GM23338 (cell line): Measurements from ENCODE around the gene PLA2G2E. TPM values are rescaled to one million over a fixed set of nuclear protein-coding genes. Genes with fewer than 3 reads are reported as not detected.

Experiments
- ATAC-seq: fragments of 200-7000 bp; cut with Tn5 transposase; 3 replicates; pipeline ENCODE4 v1.9.1; 2020
- DNase-seq: peaks from one replicate; pipeline ENCODE4 v3.0.0-alpha.2; 2015; ENCODE audit warnings: low spot score
- H2AFZ ChIP-seq: fragments of 200-600 bp; sonication (generic); 2 replicates; pipeline ENCODE4 v1.8.0; 2016; ENCODE audit warnings: antibody characterized with exemption, mild to moderate bottlenecking, moderate library complexity
- H3F3A ChIP-seq: fragments of 200-600 bp; sonication (generic); replicated peaks from 2 replicates; pipeline ENCODE4 v1.8.0; 2017; ENCODE audit warnings: antibody characterized with exemption, mixed run types, low read depth
- H3K27ac ChIP-seq: fragments of 200-600 bp; sonication (generic); 2 replicates; pipeline ENCODE4 v1.6.1; 2016; ENCODE audit warnings: low read depth
- H3K27me3 ChIP-seq: fragments of 200-600 bp; sonication (generic); 2 replicates; pipeline ENCODE4 v1.8.0; 2016; ENCODE audit warnings: mild to moderate bottlenecking, mixed run types, moderate library complexity; ENCODE audit not compliant: insufficient read depth
- H3K36me3 ChIP-seq: fragments of 200-600 bp; sonication (generic); 2 replicates; pipeline ENCODE4 v1.8.0; 2016; ENCODE audit warnings: mild to moderate bottlenecking; ENCODE audit not compliant: insufficient read depth
- H3K4me1 ChIP-seq: fragments of 200-600 bp; sonication (generic); 2 replicates; pipeline ENCODE4 v1.8.0; 2016; ENCODE audit warnings: mild to moderate bottlenecking, moderate library complexity; ENCODE audit not compliant: insufficient read depth
- H3K4me2 ChIP-seq: fragments of 200-600 bp; sonication (generic); 2 replicates; pipeline ENCODE4 v1.7.1; 2017; ENCODE audit warnings: mixed run types
- H3K4me3 ChIP-seq: fragments of 200-600 bp; sonication (generic); 2 replicates; pipeline ENCODE4 v1.6.1; 2016; ENCODE audit warnings: mixed run types
- H3K79me2 ChIP-seq: fragments of 200-600 bp; sonication (generic); replicated peaks from 2 replicates; pipeline ENCODE4 v1.8.0; 2017; ENCODE audit warnings: mild to moderate bottlenecking; ENCODE audit not compliant: insufficient read depth
- H3K9me2 ChIP-seq: fragments of 200-600 bp; sonication (generic); 2 replicates; pipeline ENCODE4 v1.8.0; 2017; ENCODE audit not compliant: insufficient read depth
- H4K20me1 ChIP-seq: fragments of 200-600 bp; sonication (generic); replicated peaks from 2 replicates; pipeline ENCODE4 v1.8.0; 2017; ENCODE audit warnings: mild to moderate bottlenecking; ENCODE audit not compliant: insufficient read depth
- H3K27ac Mint-ChIP-seq: 2 replicates; pipeline ENCODE4 v1.8.0; 2020; ENCODE audit warnings: inconsistent platforms, mild to moderate bottlenecking, moderate library complexity, mixed read lengths
- H3K27me3 Mint-ChIP-seq: 3 replicates; pipeline ENCODE4 v1.8.0; 2022; ENCODE audit warnings: low read depth, mild to moderate bottlenecking, moderate library complexity, mixed read lengths, inconsistent platforms; ENCODE audit not compliant: insufficient read depth, poor library complexity
- H3K36me3 Mint-ChIP-seq: 3 replicates; pipeline ENCODE4 v1.8.0; 2021; ENCODE audit warnings: low read depth, mild to moderate bottlenecking, inconsistent platforms, moderate library complexity, mixed read lengths
- H3K4me1 Mint-ChIP-seq: 3 replicates; pipeline ENCODE4 v1.8.0; 2020; ENCODE audit warnings: mild to moderate bottlenecking, inconsistent platforms, mixed read lengths
- H3K4me3 Mint-ChIP-seq: 3 replicates; pipeline ENCODE4 v1.8.0; 2021; ENCODE audit warnings: moderate library complexity, mild to moderate bottlenecking, inconsistent platforms, mixed read lengths
- H3K9me3 Mint-ChIP-seq: 3 replicates; pipeline ENCODE4 v1.8.0; 2020; ENCODE audit warnings: moderate library complexity, mild to moderate bottlenecking, inconsistent platforms, mixed read lengths
- CREB1 ChIP-seq: fragments of 250-450 bp; sonication (Bioruptor Pico); IDR thresholded peaks from 2 replicates; pipeline ENCODE4 v1.5.0; 2020; ENCODE audit warnings: low read depth, mild to moderate bottlenecking, moderate library complexity
- EZH2 ChIP-seq: fragments of 200-600 bp; sonication (generic); IDR thresholded peaks from one replicate; pipeline ENCODE4 v1.8.0; 2017; ENCODE audit warnings: antibody characterized with exemption, mild to moderate bottlenecking, low read depth; ENCODE audit not compliant: unreplicated experiment
- EZH2phosphoT487 ChIP-seq: fragments of 200-600 bp; sonication (generic); IDR thresholded peaks from one replicate; pipeline ENCODE4 v1.8.1; 2018; ENCODE audit warnings: antibody characterized with exemption; ENCODE audit not compliant: unreplicated experiment
- JUNB ChIP-seq: IDR thresholded peaks from one replicate; pipeline ENCODE4 v1.6.1; 2016; ENCODE audit warnings: antibody characterized with exemption; ENCODE audit not compliant: unreplicated experiment
- NANOG ChIP-seq: IDR thresholded peaks from 2 replicates; pipeline ENCODE4 v1.6.1; 2016; ENCODE audit warnings: antibody characterized with exemption, borderline replicate concordance
- POLR2AphosphoS5 ChIP-seq: IDR thresholded peaks from 2 replicates; pipeline ENCODE4 v1.6.1; 2016; ENCODE audit warnings: antibody characterized with exemption, low read depth
- STAT1 ChIP-seq: IDR thresholded peaks from one replicate; pipeline ENCODE4 v1.6.1; 2016; ENCODE audit warnings: antibody characterized with exemption; ENCODE audit not compliant: unreplicated experiment
- ZNF114 ChIP-seq: fragments of 250-450 bp; sonication (Bioruptor Pico); IDR thresholded peaks from 2 replicates; pipeline ENCODE4 v1.5.0; 2020; ENCODE audit warnings: mild to moderate bottlenecking, moderate library complexity
- ZNF331 ChIP-seq: fragments of 250-450 bp; sonication (Bioruptor Pico); IDR thresholded peaks from 2 replicates; pipeline ENCODE4 v1.5.0; 2020; ENCODE audit warnings: low read depth, mild to moderate bottlenecking, moderate library complexity
- ZNF462 ChIP-seq: fragments of 250-450 bp; sonication (Bioruptor Pico); IDR thresholded peaks from 2 replicates; pipeline ENCODE4 v1.5.0; 2020; ENCODE audit warnings: mild to moderate bottlenecking, moderate library complexity
- polyA plus RNA-seq: library from polyadenylated mRNA; unstranded; fragments of >200 nt; fragmentation: Nextera tagmentation; extraction: Ambion mirVana; gene quantifications from 2 replicates; pipeline ENCODE4 v1.2.1, GENCODE V29; 2016
- total RNA-seq: library from RNA; depleted of rRNA; stranded (reverse); fragments of >200 nt; shearing (Covaris generic); gene quantifications from 2 replicates; pipeline ENCODE4 v1.2.3, GENCODE V29; 2014
- TF ChIP-seq, protein P1 (sequence below): IDR thresholded peaks from one replicate; pipeline ENCODE4 v1.6.1; 2018; ENCODE audit warnings: antibody characterized with exemption; ENCODE audit not compliant: unreplicated experiment
- TF ChIP-seq, protein P2 (sequence below): IDR thresholded peaks from 2 replicates; pipeline ENCODE4 v1.6.1; 2016; ENCODE audit warnings: antibody characterized with exemption
- TF ChIP-seq, protein P3 (sequence below), 2 experiments: fragments of 200-600 bp in 1 of 2; sonication (generic) in 1 of 2; conservative IDR thresholded peaks; 2 replicates each; pipeline versions ENCODE4 v1.5.1 to v1.6.1; 2016 to 2017; ENCODE audit warnings: antibody characterized with exemption in 2 of 2, low read depth in 2 of 2, mild to moderate bottlenecking in 2 of 2, moderate library complexity in 1 of 2

The PLA2G2E gene
- total and polyA plus RNA-seq, 2 experiments from 2014 or later = not detected

DNA sequence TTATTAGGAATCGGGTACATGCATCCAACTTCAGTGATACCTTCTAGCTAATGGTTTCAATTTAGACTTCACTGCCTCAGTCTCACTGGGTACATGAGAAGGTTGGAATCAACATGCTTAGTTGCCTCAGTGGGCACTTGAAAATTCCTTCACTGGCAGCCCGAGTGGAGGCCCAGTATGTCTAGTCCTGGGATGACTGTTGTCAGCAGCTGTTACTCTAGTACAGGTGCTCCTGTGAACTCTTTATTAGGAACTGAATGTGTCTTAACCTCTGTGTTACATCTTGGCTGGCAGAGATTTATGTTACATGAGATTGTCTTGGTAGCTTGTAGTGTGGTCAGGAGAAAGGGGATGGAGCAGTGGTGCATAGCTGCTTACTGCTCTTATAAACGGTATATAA is 13.4 kb downstream of the PLA2G2E start:
- Histone ChIP-seq H3K4me2 (no peak overlapping the region), H3K4me3 (no peak overlapping the region), H3K36me3 (peaks cover 43% of the 10 kb centered on the region), H3K27ac (no peak overlapping the region), H3F3A (no peaks in the 10 kb centered on the region), H3K9me2 (no peaks in the 10 kb centered on the region), H3K79me2 (0 out of 2 replicates have a peak, but pooled peaks cover 2% of the 10 kb centered on the region), H3K4me1 (no peaks in the 10 kb centered on the region), H2AFZ (no peak overlapping the region), H3K27me3 (no peaks in the 10 kb centered on the region), H4K20me1 (peaks cover 14% of the 10 kb centered on the region)
- peaks cover 11% of the 10 kb centered on the region for H3K4me1 Mint-ChIP-seq
- ATAC-seq = no peak
- DNase-seq = no peak
- H3K9me3 Mint-ChIP-seq = no peaks in the 10 kb centered on the region; the same call in 2 of the 3 replicates
- no peak overlapping the region for H3K27ac Mint-ChIP-seq
- H3K27me3 Mint-ChIP-seq = no peaks in the 10 kb centered on the region
- peaks cover 83% of the 10 kb centered on the region for H3K36me3 Mint-ChIP-seq
- no peak overlapping the region for H3K4me3 Mint-ChIP-seq
- TF ChIP-seq CREB1 (CRISPR knock-in tag) (no peak), ZNF462 (CRISPR knock-in tag) (no peak), STAT1 (no peak), NANOG (no peak), EZH2 (no peak), ZNF114 (CRISPR knock-in tag) (no peak), POLR2AphosphoS5 (no peak), JUNB (no peak), EZH2phosphoT487 (no peak), ZNF331 (CRISPR knock-in tag) (no peak)
- TF ChIP-seq, protein P1, sequence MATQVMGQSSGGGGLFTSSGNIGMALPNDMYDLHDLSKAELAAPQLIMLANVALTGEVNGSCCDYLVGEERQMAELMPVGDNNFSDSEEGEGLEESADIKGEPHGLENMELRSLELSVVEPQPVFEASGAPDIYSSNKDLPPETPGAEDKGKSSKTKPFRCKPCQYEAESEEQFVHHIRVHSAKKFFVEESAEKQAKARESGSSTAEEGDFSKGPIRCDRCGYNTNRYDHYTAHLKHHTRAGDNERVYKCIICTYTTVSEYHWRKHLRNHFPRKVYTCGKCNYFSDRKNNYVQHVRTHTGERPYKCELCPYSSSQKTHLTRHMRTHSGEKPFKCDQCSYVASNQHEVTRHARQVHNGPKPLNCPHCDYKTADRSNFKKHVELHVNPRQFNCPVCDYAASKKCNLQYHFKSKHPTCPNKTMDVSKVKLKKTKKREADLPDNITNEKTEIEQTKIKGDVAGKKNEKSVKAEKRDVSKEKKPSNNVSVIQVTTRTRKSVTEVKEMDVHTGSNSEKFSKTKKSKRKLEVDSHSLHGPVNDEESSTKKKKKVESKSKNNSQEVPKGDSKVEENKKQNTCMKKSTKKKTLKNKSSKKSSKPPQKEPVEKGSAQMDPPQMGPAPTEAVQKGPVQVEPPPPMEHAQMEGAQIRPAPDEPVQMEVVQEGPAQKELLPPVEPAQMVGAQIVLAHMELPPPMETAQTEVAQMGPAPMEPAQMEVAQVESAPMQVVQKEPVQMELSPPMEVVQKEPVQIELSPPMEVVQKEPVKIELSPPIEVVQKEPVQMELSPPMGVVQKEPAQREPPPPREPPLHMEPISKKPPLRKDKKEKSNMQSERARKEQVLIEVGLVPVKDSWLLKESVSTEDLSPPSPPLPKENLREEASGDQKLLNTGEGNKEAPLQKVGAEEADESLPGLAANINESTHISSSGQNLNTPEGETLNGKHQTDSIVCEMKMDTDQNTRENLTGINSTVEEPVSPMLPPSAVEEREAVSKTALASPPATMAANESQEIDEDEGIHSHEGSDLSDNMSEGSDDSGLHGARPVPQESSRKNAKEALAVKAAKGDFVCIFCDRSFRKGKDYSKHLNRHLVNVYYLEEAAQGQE = no peak
- TF ChIP-seq, protein P2, sequence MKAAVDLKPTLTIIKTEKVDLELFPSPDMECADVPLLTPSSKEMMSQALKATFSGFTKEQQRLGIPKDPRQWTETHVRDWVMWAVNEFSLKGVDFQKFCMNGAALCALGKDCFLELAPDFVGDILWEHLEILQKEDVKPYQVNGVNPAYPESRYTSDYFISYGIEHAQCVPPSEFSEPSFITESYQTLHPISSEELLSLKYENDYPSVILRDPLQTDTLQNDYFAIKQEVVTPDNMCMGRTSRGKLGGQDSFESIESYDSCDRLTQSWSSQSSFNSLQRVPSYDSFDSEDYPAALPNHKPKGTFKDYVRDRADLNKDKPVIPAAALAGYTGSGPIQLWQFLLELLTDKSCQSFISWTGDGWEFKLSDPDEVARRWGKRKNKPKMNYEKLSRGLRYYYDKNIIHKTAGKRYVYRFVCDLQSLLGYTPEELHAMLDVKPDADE = no peak
- TF ChIP-seq, protein P3, sequence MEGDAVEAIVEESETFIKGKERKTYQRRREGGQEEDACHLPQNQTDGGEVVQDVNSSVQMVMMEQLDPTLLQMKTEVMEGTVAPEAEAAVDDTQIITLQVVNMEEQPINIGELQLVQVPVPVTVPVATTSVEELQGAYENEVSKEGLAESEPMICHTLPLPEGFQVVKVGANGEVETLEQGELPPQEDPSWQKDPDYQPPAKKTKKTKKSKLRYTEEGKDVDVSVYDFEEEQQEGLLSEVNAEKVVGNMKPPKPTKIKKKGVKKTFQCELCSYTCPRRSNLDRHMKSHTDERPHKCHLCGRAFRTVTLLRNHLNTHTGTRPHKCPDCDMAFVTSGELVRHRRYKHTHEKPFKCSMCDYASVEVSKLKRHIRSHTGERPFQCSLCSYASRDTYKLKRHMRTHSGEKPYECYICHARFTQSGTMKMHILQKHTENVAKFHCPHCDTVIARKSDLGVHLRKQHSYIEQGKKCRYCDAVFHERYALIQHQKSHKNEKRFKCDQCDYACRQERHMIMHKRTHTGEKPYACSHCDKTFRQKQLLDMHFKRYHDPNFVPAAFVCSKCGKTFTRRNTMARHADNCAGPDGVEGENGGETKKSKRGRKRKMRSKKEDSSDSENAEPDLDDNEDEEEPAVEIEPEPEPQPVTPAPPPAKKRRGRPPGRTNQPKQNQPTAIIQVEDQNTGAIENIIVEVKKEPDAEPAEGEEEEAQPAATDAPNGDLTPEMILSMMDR (conservative IDR thresholded peaks at IDR 0.05; ENCODE audit: low read depth in 2 of 2) = no peak
